Tibial artery (tissue), 4 donors: Measurements from ENCODE around the gene CASP9.

Experiments
- DNase-seq, 2 donors: peaks; one replicate each; pipeline ENCODE4 v3.0.0-alpha.2; 2019
- H3K27ac ChIP-seq, 2 donors: fragments of 200-600 bp; sonication (generic) in 1 of 2; 1 replicate in 1 of 2; 2 replicates in 1 of 2; pipeline ENCODE4 v1.5.1; 2018 to 2019; ENCODE audit warnings: mild to moderate bottlenecking in 1 of 2
- H3K27me3 ChIP-seq, 2 donors: fragments of 200-600 bp; sonication (generic) in 1 of 2; one replicate each; pipeline versions ENCODE4 v1.5.1 to v1.6.0; 2016 to 2019
- H3K36me3 ChIP-seq, 3 donors: fragments of 200-600 bp; sonication (generic) in 2 of 3; one replicate each; pipeline ENCODE4 v1.5.1; 2016 to 2019; ENCODE audit warnings: mild to moderate bottlenecking in 2 of 3
- H3K4me1 ChIP-seq, 4 donors: fragments of 200-600 bp; sonication (generic) in 2 of 4; 1 replicate in 3 of 4; 2 replicates in 1 of 4; pipeline ENCODE4 v1.5.1; 2016 to 2019
- H3K4me3 ChIP-seq, 2 donors: fragments of 200-600 bp; sonication (generic) in 1 of 2; 1 replicate in 1 of 2; 2 replicates in 1 of 2; pipeline ENCODE4 v1.5.1; 2018 to 2019; ENCODE audit warnings: mild to moderate bottlenecking in 2 of 2
- H3K9me3 ChIP-seq, 3 donors: fragments of 200-600 bp; sonication (generic) in 1 of 3; one replicate each; pipeline ENCODE4 v1.5.1; 2016 to 2019
- CTCF ChIP-seq, 2 experiments: fragments of 200-600 bp in 1 of 2; fragments of 450-650 bp in 1 of 2; IDR thresholded peaks; one replicate each; pipeline ENCODE4 v1.5.1; 2017 to 2019; ENCODE audit warnings: antibody characterized with exemption in 2 of 2, mild to moderate bottlenecking in 1 of 2, moderate library complexity in 1 of 2
- intact Hi-C: fragments of 100-400 bp; cut with DNase I; formaldehyde crosslinking; loops from one replicate; pipeline ENCODE4 v1.15.0; 2023; ENCODE audit warnings: low total_unique reads

Gene CASP9

DNA sequence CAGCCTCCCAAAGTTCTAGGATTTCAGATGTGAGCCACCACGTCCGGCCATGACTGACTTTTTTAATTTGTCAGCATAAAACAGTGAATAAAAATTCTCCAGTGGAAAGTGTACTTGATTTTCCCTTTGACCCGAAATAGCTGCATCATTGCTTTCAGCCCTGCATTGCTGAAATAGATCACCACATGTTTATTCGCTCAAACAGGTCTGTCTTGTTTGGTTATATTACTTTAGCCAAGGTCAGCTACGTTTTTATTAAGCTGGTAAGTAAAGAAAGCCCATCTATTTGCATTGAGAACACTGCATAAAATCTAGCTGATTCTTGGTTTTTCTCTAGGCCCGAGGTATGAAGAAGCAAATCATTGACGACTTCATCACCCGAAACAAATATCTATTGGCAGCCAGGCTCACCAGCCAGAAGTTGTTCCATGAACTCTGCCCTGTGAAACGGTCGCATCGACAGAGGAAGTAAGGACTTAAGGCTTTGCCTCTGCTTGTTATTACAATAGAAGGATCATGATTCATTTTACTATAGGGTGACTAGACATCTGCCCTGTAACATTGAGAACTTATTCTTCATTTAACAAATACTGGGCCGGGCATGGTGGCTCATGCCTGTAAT is 35.3 kb upstream of the CASP9 start:
- no peak for DNase-seq
- H3K27me3 ChIP-seq: no peaks in the 10 kb centered on the region
- no peak for TF ChIP-seq CTCF (IDR thresholded peaks at IDR 0.05)
- no peaks in the 10 kb centered on the region for H3K4me1 ChIP-seq
- intact Hi-C loops: no loop called here
- H3K9me3 ChIP-seq: no peaks in the 10 kb centered on the region
- H3K4me3 ChIP-seq: no peak overlapping the region
- H3K27ac ChIP-seq: no peak overlapping the region
- H3K36me3 ChIP-seq: peaks cover 57% of the 10 kb centered on the region in 3 donors

DNA sequence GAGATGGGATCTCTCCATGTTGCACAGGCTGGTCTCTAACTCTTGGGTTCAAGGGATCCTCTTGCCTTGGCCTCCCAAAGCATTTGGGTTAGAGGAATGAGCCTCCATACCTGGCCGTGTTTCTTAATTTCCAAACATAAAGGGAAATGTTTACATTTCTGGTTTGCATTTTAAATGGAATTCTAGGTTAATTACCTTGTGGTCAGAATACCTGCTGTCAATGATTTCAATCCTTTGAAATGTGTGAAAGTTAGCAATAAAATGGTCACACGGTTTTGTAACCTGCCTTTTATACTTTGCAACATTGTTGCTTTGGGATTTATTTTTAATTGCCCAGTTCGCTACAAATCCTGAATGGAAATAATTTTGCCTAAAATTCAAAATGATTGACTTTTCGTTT is 34.5 kb upstream of the CASP9 start:
- Histone ChIP-seq H3K27ac (no peak overlapping the region), H3K36me3 (peaks cover 49 to 50% (median 49%) of the 10 kb centered on the region in 3 donors), H3K4me1 (no peaks in the 10 kb centered on the region), H3K4me3 (no peak overlapping the region), H3K9me3 (no peaks in the 10 kb centered on the region), H3K27me3 (no peaks in the 10 kb centered on the region)
- TF ChIP-seq CTCF (IDR thresholded peaks at IDR 0.05): no peak
- no peak for DNase-seq
- intact Hi-C loops: no loop called here

DNA sequence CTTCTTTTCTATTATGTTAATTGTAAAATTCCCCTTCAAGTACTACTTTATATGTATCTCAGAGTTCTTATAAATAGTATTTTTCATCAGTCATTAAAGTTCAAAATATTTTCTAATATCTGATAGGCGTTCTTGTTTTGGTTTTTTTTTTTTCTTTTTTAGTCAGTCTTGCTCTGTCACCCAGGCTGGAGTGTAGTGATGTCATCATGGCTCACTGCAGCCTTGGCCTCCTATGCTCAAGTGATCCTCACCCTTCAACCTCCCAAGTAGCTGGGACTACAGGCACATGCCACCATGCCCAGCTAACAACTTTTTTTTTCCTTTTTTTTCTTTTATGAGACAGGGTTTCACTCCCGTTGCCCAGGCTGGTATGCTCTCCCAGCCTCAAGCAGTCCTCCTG is 33.6 kb upstream of the CASP9 start:
- H3K27me3 ChIP-seq: no peaks in the 10 kb centered on the region
- H3K36me3 ChIP-seq: peaks cover 40 to 41% (median 40%) of the 10 kb centered on the region in 3 donors
- no peak for DNase-seq
- no peak overlapping the region for H3K27ac ChIP-seq
- no peak for TF ChIP-seq CTCF (IDR thresholded peaks at IDR 0.05)
- H3K9me3 ChIP-seq: no peaks in the 10 kb centered on the region
- no peak overlapping the region for H3K4me3 ChIP-seq
- intact Hi-C loops: no loop called here
- H3K4me1 ChIP-seq: no peaks in the 10 kb centered on the region

DNA sequence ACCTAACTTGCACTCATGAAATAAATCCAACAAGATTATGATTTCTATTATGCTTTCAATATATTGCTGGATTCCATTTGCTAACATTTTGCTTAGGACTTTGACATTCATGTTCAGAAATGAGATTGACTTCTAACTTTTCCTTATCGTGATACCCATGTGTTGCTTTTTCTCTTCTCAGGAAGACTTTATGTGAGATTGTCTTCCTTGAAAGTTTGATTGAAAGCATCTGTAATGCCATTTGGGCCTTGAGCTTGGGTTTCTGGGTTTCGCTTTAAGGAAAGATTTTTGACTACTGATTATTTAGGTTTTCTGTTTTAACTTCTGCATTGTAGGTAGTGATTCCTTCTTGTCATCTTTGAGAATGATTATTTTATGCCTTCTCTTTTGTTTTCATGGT is 33.0 kb upstream of the CASP9 start:
- no peaks in the 10 kb centered on the region for H3K4me1 ChIP-seq
- intact Hi-C loops: no loop called here
- H3K27me3 ChIP-seq: no peaks in the 10 kb centered on the region
- no peaks in the 10 kb centered on the region for H3K9me3 ChIP-seq
- no peak for DNase-seq
- no peak overlapping the region for H3K27ac ChIP-seq
- TF ChIP-seq CTCF (IDR thresholded peaks at IDR 0.05): no peak
- H3K36me3 ChIP-seq: peaks cover 34 to 37% (median 36%) of the 10 kb centered on the region in 3 donors
- H3K4me3 ChIP-seq: no peak overlapping the region

DNA sequence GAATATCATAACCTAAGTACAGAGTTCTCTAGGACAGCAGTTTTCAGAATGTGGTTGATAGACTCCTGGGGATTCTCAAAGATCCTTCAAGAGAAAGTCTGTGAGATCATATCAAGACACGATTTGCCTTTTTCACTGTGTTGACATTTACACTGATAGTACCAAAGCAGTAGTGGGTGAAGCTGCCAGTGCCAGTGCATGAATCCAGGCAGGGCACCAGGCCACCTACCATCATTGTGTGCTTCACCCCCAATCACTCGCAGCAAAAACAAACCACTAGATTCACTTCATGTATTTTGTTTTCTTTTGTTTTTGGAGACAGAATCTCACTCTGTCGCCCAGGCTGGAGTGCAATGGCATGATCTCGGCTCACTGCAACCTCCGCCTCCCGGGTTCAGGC is 26.6 kb upstream of the CASP9 start:
- Histone ChIP-seq H3K27ac (no peak overlapping the region), H3K9me3 (no peaks in the 10 kb centered on the region), H3K4me1 (no peaks in the 10 kb centered on the region), H3K4me3 (no peak overlapping the region), H3K27me3 (no peaks in the 10 kb centered on the region), H3K36me3 (peaks cover 26 to 59% (median 43%) of the 10 kb centered on the region in 3 donors)
- intact Hi-C loops: no loop called here
- TF ChIP-seq CTCF (IDR thresholded peaks at IDR 0.05): no peak
- no peak for DNase-seq

DNA sequence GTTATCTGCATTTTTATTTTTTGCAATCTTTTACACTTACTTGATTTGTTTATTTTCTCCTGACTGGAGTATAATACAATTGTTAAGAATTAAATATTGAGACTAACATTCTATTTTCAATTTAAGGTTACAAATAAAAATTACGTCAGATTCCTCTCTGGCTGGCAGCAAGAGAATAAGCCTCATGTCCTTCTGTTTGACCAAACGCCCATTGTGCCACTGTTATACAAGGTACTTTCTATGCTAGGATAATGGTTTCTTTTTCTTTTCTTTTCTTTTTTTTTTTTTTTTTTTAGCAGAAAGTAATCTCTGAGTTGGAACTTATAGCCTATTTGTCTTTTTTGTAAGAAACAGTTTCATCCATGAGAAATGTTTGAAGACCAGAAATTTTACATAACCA is 22.6 kb upstream of the CASP9 start:
- no peak for TF ChIP-seq CTCF (IDR thresholded peaks at IDR 0.05)
- Histone ChIP-seq H3K4me1 (no peaks in the 10 kb centered on the region), H3K27ac (no peak overlapping the region), H3K36me3 (peaks cover 34 to 85% (median 72%) of the 10 kb centered on the region in 3 donors), H3K9me3 (no peaks in the 10 kb centered on the region), H3K4me3 (no peak overlapping the region), H3K27me3 (no peaks in the 10 kb centered on the region)
- no peak for DNase-seq
- intact Hi-C loops: no loop called here
